Endothelial cell of umbilical vein (primary cell): ENCODE data around the gene SLC47A2. TPM values are rescaled to one million over a fixed set of nuclear protein-coding genes. Genes with fewer than 3 reads are reported as not detected.

ENCODE experiments used
- BruUV-seq: library from RNA; stranded (reverse); fragments of 400-500 nt; replicated peaks from 2 replicates; lab custom pipeline; 2021; lab: Mats Ljungman, UMichigan
- CTCF ChIA-PET: fragments of 300-600, 350-600 bp; sonication (Branson Sonifier 250); formaldehyde crosslinking; loops from one replicate; lab custom pipeline; 2021; ENCODE audit warnings: antibody characterized with exemption, inconsistent platforms; lab: Charles Lee
- POLR2A ChIA-PET: fragments of 300-600, 350-600 bp; sonication (Branson Sonifier 250); formaldehyde crosslinking; loops from one replicate; lab custom pipeline; 2021; ENCODE audit warnings: antibody characterized with exemption, inconsistent platforms; lab: Charles Lee
- DNase-seq: peaks from one replicate; pipeline ENCODE4 v3.0.0-alpha.2; 2011; ENCODE audit warnings: low read depth, low spot score
- FAIRE-seq: peaks from 2 replicates; lab custom pipeline; 2011; peaks lifted over from hg19 to GRCh38; lab: Jason Lieb, UNC
- H2AFZ ChIP-seq: 2 replicates; pipeline ENCODE4 v1.6.0; 2012; ENCODE audit warnings: low read depth, low read length, control low read depth, inconsistent platforms
- H3K27ac ChIP-seq: 2 replicates; pipeline ENCODE4 v1.5.1; 2011; ENCODE audit warnings: low read depth, mild to moderate bottlenecking, control low read depth, low read length, moderate library complexity; ENCODE audit not compliant: insufficient read depth
- H3K27me3 ChIP-seq, 2 experiments: 2 replicates each; pipeline versions ENCODE4 v1.6.0 to v1.6.1; 2011; ENCODE audit warnings: low read length in 2 of 2, mixed read lengths in 1 of 2; ENCODE audit not compliant: control insufficient read depth in 2 of 2, insufficient read depth in 2 of 2
- H3K36me3 ChIP-seq, 2 experiments: 2 replicates in 1 of 2; 3 replicates in 1 of 2; pipeline ENCODE4 v1.5.1; 2011; ENCODE audit warnings: low read length in 2 of 2, mild to moderate bottlenecking in 1 of 2, moderate library complexity in 1 of 2; ENCODE audit not compliant: control insufficient read depth in 2 of 2, insufficient read depth in 2 of 2; ENCODE audit errors: extremely low read depth in 1 of 2
- H3K4me1 ChIP-seq: 3 replicates; pipeline ENCODE4 v1.5.1; 2011; ENCODE audit warnings: mild to moderate bottlenecking, low read length; ENCODE audit not compliant: control insufficient read depth, insufficient read depth; ENCODE audit errors: extremely low read depth
- H3K4me2 ChIP-seq: 2 replicates; pipeline ENCODE4 v1.6.1; 2011; ENCODE audit warnings: low read length, control low read depth, mixed read lengths; ENCODE audit not compliant: insufficient read depth
- H3K4me3 ChIP-seq, 3 experiments: fragments of 200-600 bp in 1 of 3; sonication (generic), shearing (Covaris generic) in 1 of 3; replicated peaks in 1 of 3; 2 replicates each; pipeline ENCODE4 v1.5.1; 2011 to 2016; ENCODE audit warnings: control low read depth in 3 of 3, low read length in 3 of 3, mild to moderate bottlenecking in 2 of 3, inconsistent platforms in 1 of 3, low read depth in 1 of 3, moderate library complexity in 1 of 3; ENCODE audit not compliant: insufficient read depth in 1 of 3
- H3K79me2 ChIP-seq: 2 replicates; pipeline ENCODE4 v1.6.0; 2012; ENCODE audit warnings: low read length, inconsistent platforms; ENCODE audit not compliant: control insufficient read depth, insufficient read depth
- H3K9ac ChIP-seq: replicated peaks from 2 replicates; pipeline ENCODE3; 2011; ENCODE audit warnings: low read length, control low read depth; ENCODE audit not compliant: insufficient read depth; ENCODE audit errors: extremely low read depth
- H3K9me1 ChIP-seq: replicated peaks from 3 replicates; pipeline ENCODE4 v1.6.0; 2011; ENCODE audit warnings: mild to moderate bottlenecking, low read length; ENCODE audit not compliant: control insufficient read depth, insufficient read depth; ENCODE audit errors: extremely low read depth
- H3K9me3 ChIP-seq: replicated peaks from 2 replicates; pipeline ENCODE4 v1.5.1; 2012; ENCODE audit warnings: low read length, inconsistent platforms; ENCODE audit not compliant: control insufficient read depth, insufficient read depth
- H4K20me1 ChIP-seq: replicated peaks from 2 replicates; pipeline ENCODE3; 2011; ENCODE audit warnings: mild to moderate bottlenecking, low read length; ENCODE audit not compliant: control insufficient read depth, insufficient read depth; ENCODE audit errors: extremely low read depth
- CTCF ChIP-seq, 2 donors: IDR thresholded peaks; 1 replicate in 1 of 2; 2 replicates in 1 of 2; pipeline ENCODE4 v1.5.1; 2011; ENCODE audit warnings: low read length in 2 of 2, mild to moderate bottlenecking in 2 of 2, moderate library complexity in 2 of 2, control low read depth in 1 of 2, inconsistent platforms in 1 of 2, low read depth in 1 of 2; ENCODE audit not compliant: insufficient read depth in 1 of 2; ENCODE audit errors: extremely low read depth in 1 of 2
- EZH2 ChIP-seq: IDR thresholded peaks from 2 replicates; pipeline ENCODE4 v1.6.1; 2012; ENCODE audit warnings: borderline replicate concordance, low read depth, mild to moderate bottlenecking, moderate library complexity, low read length, inconsistent platforms; ENCODE audit not compliant: severe bottlenecking
- JUN ChIP-seq: IDR thresholded peaks from 2 replicates; pipeline ENCODE4 v1.6.1; 2011; ENCODE audit warnings: borderline replicate concordance, low read depth; ENCODE audit not compliant: insufficient read length, insufficient read depth
- MAX ChIP-seq: IDR thresholded peaks from 2 replicates; pipeline ENCODE4 v1.6.1; 2011; ENCODE audit not compliant: insufficient read depth, insufficient read length
- dilution Hi-C: fragments of 300-500 bp; cut with MboI; formaldehyde crosslinking; loops from one replicate; pipeline ENCODE4 v1.15.0; 2019; ENCODE audit warnings: low sequenced_read_pairs; ENCODE audit not compliant: extremely low pct_ligation_motif_present
- intact Hi-C: fragments of 100-400 bp; cut with micrococcal nuclease; formaldehyde crosslinking; loops from one replicate; pipeline ENCODE4 v1.10.0; 2022
- polyA plus RNA-seq, 4 experiments: library from polyadenylated mRNA; depleted of rRNA in 3 of 4; stranded (reverse) in 3 of 4; unstranded in 1 of 4; fragments of >200 nt; gene quantifications; 2 replicates each; pipeline versions ENCODE4 v1.2.1 to v1.2.3, GENCODE V29; 2011 to 2012; ENCODE audit warnings: missing spikeins in 1 of 4
- total RNA-seq: library from RNA; stranded (reverse); gene quantifications from 2 replicates; pipeline ENCODE4 v1.2.3, GENCODE V29; 2021

SLC47A2 gene
- total and polyA plus RNA-seq, 2 donors (not counting 3 experiments of a cell fraction or from before 2014, with no cell fraction given), result not detected

- Histone ChIP-seq H3K27me3 (no peaks in the 10 kb centered on the region), H3K9me3 (no peaks in the 10 kb centered on the region), H3K79me2 (no peaks in the 10 kb centered on the region), H2AFZ (peak overlapping the region; percentile 23), H3K36me3 (no peaks in the 10 kb centered on the region), H4K20me1 (no peaks in the 10 kb centered on the region), H3K4me1 (peaks cover 18% of the 10 kb centered on the region), H3K4me2 (no peak overlapping the region), H3K9me1 (no peaks in the 10 kb centered on the region), H3K27ac (peak overlapping the region; percentile 94), H3K9ac (peak overlapping the region; percentile 61), H3K4me3 (no peak overlapping the region)
- TF ChIP-seq MAX (no peak), EZH2 (no peak)
- POLR2A ChIA-PET, result no interaction called here
- FAIRE-seq, result peak; percentile 37
- CTCF ChIA-PET, result interaction anchor here (1.5 to 8.4 kb wide), 4 partner anchors 9 to 390 kb away, joined by 3 to 72 read pairs (median 8); partner anchors contain the start of gene B9D1
- no peak for DNase-seq
- TSS peak; percentile 94 for BruUV-seq
- intact Hi-C loops (loop anchor here (2.0 kb wide), 1 partner anchor 104 kb away; the partner anchor contains the start of gene ALDH3A2), dilution Hi-C loops (no loop called here)
Measured at GRCh38 chr17:19752216-19753050, 36.0 kb upstream of the SLC47A2 start.

- no peak for FAIRE-seq
Measured at GRCh38 chr17:19750835-19751234, 34.5 kb upstream of the SLC47A2 start.

More at GRCh38 chr17:19750835-19751234, 34.5 kb upstream of the SLC47A2 start:
- Histone ChIP-seq H3K79me2 (no peaks in the 10 kb centered on the region), H3K9me1 (no peaks in the 10 kb centered on the region), H3K4me3 (no peak overlapping the region), H4K20me1 (no peaks in the 10 kb centered on the region), H3K4me2 (no peak overlapping the region), H3K27ac (no peak overlapping the region), H2AFZ (peak overlapping the region; percentile 4), H3K27me3 (no peaks in the 10 kb centered on the region), H3K9me3 (no peaks in the 10 kb centered on the region), H3K36me3 (no peaks in the 10 kb centered on the region), H3K9ac (no peak overlapping the region), H3K4me1 (peaks cover 18% of the 10 kb centered on the region)
- POLR2A ChIA-PET, result no interaction called here
- DNase-seq, result no peak
- intact Hi-C loops (no loop called here), dilution Hi-C loops (no loop called here)
- TF ChIP-seq JUN (no peak), EZH2 (no peak), CTCF (IDR thresholded peaks at IDR 0.05; ENCODE audit: extremely low read depth in 1 of 2, insufficient read depth in 1 of 2, low read depth in 1 of 2, low read length in 2 of 2) (no peak)
- no TSS peak for BruUV-seq
- CTCF ChIA-PET, result interaction anchor here (8.4 kb wide), 1 partner anchor 11 kb away, joined by 72 read pairs; no protein-coding TSS in a partner anchor
